Islet precursor cell (in vitro differentiated cells): ENCODE measurements around the gene DDX3X.
"Not testable (repeated sequence)": the region's sequence is repeated elsewhere in the genome, so short reads cannot be mapped to it uniquely, and the experiment has no call there.

Experiments
- DNase-seq: peaks from one replicate; pipeline ENCODE4 v3.0.0-alpha.2; 2018

DDX3X gene

DNA sequence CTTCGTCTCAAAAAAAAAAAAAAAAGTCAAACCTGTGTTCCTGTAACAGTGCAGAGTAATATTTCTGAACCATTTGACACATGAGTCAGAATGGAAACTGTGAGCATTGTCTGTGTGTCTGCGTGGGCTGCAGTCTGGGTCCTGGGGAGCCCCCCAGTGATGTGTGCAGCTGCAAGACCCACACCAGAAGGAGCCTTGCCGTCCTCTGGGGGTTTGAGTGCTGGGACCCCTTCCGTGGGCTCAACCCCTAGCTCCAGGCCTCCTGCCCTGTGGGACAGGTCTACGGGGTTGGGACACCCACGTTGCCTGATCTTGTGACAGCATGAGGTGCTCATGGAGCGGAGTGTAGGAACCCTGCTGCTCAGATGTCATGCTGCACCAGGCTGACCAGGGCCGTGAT, 43.7 kb downstream of the DDX3X start:
- DNase-seq: no peak

- peak; percentile 98 for DNase-seq
Measured at GRCh38 chrX:41381685-41382084, 47.7 kb downstream of the DDX3X start.

- DNase-seq: peak; percentile 60
Measured at GRCh38 chrX:41382714-41383645, 49.0 kb downstream of the DDX3X start.

DNA sequence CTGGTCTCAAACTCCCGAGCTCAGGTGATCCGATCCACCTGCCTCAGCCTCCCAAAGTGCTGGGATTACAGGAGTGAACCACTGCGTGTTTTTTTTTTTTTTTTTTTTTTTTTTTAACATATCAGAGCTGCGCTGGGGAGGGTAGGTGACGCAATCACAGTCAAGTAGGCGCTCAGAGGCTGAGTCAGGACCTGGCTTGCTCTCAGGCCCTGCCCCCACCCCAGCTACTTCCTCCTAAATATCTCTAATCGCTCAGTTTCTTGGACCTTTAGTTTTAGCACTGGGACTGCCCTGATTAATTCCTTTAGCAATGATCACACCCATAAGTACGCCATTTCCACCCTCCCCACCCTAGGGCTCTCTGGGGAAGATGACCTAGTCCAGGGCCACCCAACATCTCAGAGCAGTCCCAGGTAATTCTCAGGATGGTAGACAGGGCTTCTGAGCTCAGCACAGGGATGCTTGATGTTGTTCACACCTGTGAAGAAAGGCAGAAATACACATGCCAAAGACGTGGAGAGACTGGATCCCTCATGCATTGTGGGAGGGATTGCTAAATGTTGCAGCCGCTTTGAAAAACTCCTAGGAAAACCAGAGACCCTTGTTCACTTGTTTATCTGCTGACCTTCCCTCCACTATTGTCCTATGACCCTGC, 50.2 kb downstream of the DDX3X start:
- DNase-seq: peak; percentile 71

- peak; percentile 27 for DNase-seq
Measured at GRCh38 chrX:41386222-41386990, 52.4 kb downstream of the DDX3X start.

GRCh38 chrX:41388543-41388942, 54.6 kb downstream of the DDX3X start:
- DNase-seq: no peak

GRCh38 chrX:41389311-41389888, 55.4 kb downstream of the DDX3X start:
- no peak for DNase-seq

GRCh38 chrX:41390576-41390975, 56.6 kb downstream of the DDX3X start:
- DNase-seq: not testable (repeated sequence)

- no peak for DNase-seq
Measured at GRCh38 chrX:41391606-41392005, 57.6 kb downstream of the DDX3X start.

- no peak for DNase-seq
Measured at GRCh38 chrX:41394293-41394692, 60.3 kb downstream of the DDX3X start.

- no peak for DNase-seq
Measured at GRCh38 chrX:41397219-41397618, 63.3 kb downstream of the DDX3X start.

- DNase-seq: no peak
Measured at GRCh38 chrX:41397768-41398167, 63.8 kb downstream of the DDX3X start.

GRCh38 chrX:41402556-41402955, 68.6 kb downstream of the DDX3X start:
- DNase-seq: not testable (repeated sequence)

DNA sequence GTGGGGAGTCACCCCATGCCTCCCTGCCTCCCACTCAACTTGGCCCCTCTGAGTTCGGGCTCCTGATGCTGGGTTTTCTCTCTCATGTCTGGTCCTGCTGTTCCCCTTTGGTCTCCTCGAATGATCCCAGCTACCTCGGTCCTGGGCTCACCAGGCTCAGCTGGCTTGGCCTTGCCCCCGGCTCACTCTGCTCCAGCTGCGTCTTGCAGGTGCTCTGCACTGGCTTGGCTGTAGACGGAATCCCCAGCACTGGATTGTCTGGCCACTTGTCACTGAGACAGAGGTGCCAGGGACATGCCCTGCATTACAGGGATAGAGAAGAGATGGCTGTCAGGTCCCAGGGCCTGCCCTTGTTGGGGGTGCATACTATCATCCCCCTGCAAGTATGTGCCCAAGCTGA, 71.6 kb downstream of the DDX3X start:
- no peak for DNase-seq

GRCh38 chrX:41406201-41406600, 72.2 kb downstream of the DDX3X start:
- DNase-seq: no peak

- no peak for DNase-seq
Measured at GRCh38 chrX:41407816-41408215, 73.9 kb downstream of the DDX3X start.

DNA sequence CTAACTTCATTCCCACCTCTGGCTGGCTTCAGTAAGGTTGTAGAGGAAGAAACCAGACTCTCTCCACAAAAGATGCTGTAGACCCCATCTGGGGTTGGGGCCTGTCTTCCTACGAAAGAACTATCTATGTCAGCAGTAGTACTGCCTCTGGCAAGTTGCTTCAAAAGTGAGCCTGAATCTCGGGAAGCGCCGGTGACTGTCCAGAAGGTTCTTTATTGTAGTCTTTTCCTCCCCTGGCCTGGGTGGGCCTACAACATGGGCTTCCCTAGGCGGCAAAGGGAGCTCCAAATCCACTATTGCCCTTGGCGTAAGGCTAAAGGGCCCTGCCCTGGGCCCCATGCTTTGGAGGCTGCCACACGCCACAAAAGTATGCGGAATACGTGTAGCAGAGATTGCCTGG, 74.6 kb downstream of the DDX3X start:
- DNase-seq: no peak

DNA sequence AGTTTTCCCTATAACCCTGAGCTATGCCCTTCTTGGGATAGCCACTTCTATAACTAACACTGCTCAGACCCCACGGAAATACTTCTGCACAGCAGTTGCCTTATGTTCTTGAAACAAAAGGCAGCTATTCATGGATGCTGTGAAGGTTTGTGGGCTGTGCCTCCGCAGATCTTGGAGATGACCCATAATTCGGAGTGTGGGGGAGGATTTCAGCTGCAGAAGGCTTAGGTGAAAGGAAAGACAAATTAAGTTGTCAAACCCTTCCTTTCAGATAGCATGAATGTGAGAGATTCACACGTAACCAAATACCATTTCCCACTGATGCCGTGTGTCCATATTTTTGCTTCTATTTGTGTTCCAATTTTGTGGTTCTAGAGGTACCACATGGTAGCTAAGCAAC, 75.0 kb downstream of the DDX3X start:
- no peak for DNase-seq

- not testable (repeated sequence) for DNase-seq
Measured at GRCh38 chrX:41411222-41411621, 77.3 kb downstream of the DDX3X start.

GRCh38 chrX:41412261-41413081, 78.5 kb downstream of the DDX3X start:
- DNase-seq: no peak
